Chondrocyte (in vitro differentiated cells): Measurements from ENCODE around the gene CACNG5. TPM values are rescaled to one million over a fixed set of nuclear protein-coding genes. Genes with fewer than 3 reads are reported as not detected.

Experiments used
- DNase-seq: peaks from one replicate; pipeline ENCODE4 v3.0.0; 2021; ENCODE audit warnings: mixed read lengths, low spot score
- H3K27ac Mint-ChIP-seq: one replicate; pipeline ENCODE4 v1.8.0; 2021; ENCODE audit warnings: mild to moderate bottlenecking, moderate library complexity, mixed read lengths; ENCODE audit not compliant: unreplicated experiment
- H3K27me3 Mint-ChIP-seq: 2 replicates; pipeline ENCODE4 v1.8.0; 2021; ENCODE audit warnings: low read depth, mixed read lengths
- H3K36me3 Mint-ChIP-seq: 2 replicates; pipeline ENCODE4 v1.8.0; 2021; ENCODE audit warnings: low read depth, mixed read lengths
- H3K4me1 Mint-ChIP-seq: 2 replicates; pipeline ENCODE4 v1.8.0; 2021; ENCODE audit warnings: low read depth, mild to moderate bottlenecking, mixed read lengths
- H3K4me3 Mint-ChIP-seq: one replicate; pipeline ENCODE4 v1.8.0; 2021; ENCODE audit warnings: mild to moderate bottlenecking, moderate library complexity, mixed read lengths; ENCODE audit not compliant: unreplicated experiment
- H3K9me3 Mint-ChIP-seq: 2 replicates; pipeline ENCODE4 v1.8.0; 2021; ENCODE audit warnings: low read depth, mixed read lengths
- total RNA-seq: library from RNA; stranded (reverse); gene quantifications from 3 replicates; pipeline ENCODE4 v1.2.1, GENCODE V29; 2021
- TF ChIP-seq, protein P1 (sequence below): fragments of 200-600 bp; sonication (generic); IDR thresholded peaks from 2 replicates; pipeline ENCODE4 v1.5.0; 2021; ENCODE audit warnings: antibody characterized with exemption, mild to moderate bottlenecking, moderate library complexity

The CACNG5 gene
- total RNA-seq, 1 donor from 2014 or later: not detected

DNA sequence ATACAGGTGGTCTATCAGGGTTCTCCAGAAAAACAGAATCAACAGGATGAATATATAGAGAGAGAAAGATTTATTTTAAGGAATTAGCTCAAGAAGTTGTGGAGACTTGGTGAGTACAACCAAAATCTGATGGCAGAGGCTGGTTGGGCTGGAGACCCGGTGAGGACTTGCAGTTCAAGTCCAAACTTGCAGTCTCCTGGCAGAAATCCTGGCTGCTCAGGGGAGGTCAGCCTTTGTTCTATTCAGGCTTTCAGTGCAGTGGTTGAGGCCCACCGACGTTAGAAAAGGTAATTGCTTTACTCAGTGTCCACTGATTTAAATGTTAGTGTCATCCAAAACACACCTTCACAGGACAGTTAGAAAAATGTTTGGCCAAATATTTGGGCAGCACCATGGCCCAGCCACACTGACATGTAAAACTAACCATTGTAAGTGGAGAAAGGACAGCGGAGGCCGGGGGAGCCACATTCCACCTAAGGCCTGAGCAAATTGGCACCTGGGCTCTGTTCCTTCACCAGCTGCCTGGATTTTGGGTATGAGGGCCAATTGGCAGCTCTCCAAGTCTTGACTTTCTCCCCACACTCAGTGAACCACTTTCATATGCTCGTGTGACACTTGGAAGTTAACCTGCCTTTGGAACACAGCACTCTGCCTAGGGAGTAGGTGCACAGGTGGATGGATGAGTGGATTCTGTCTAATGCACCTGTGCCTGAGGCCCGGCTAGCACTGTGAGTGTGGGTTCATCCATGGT, 54.7 kb downstream of the CACNG5 start:
- Mint-ChIP-seq H3K4me3 (no peak overlapping the region), H3K27me3 (peaks cover 9% of the 10 kb centered on the region), H3K27ac (no peak overlapping the region), H3K9me3 (no peaks in the 10 kb centered on the region), H3K4me1 (no peaks in the 10 kb centered on the region), H3K36me3 (no peaks in the 10 kb centered on the region)
- no peak for DNase-seq
- TF ChIP-seq, protein P1, sequence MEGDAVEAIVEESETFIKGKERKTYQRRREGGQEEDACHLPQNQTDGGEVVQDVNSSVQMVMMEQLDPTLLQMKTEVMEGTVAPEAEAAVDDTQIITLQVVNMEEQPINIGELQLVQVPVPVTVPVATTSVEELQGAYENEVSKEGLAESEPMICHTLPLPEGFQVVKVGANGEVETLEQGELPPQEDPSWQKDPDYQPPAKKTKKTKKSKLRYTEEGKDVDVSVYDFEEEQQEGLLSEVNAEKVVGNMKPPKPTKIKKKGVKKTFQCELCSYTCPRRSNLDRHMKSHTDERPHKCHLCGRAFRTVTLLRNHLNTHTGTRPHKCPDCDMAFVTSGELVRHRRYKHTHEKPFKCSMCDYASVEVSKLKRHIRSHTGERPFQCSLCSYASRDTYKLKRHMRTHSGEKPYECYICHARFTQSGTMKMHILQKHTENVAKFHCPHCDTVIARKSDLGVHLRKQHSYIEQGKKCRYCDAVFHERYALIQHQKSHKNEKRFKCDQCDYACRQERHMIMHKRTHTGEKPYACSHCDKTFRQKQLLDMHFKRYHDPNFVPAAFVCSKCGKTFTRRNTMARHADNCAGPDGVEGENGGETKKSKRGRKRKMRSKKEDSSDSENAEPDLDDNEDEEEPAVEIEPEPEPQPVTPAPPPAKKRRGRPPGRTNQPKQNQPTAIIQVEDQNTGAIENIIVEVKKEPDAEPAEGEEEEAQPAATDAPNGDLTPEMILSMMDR: no peak

DNA sequence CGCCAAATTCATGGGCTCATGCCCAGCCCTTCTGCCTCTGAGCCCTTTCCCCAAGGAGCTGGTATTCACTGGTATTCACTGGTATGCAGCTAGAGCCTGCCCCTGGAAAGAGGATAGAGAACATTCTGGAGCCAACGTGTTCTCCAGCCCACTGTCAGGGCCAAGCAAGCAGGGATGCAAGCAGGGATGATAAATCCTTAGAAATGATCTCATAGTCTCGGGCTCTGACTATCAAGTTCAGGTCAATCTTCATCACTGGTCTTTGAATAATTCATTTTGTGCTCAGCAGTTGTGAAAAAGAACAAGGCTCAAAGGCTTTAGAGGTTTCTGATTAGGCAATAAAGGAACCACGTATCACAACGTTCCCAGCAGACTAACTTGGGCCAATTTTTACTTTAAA, 57.3 kb downstream of the CACNG5 start:
- Mint-ChIP-seq H3K27me3 (peaks cover 7% of the 10 kb centered on the region), H3K36me3 (no peaks in the 10 kb centered on the region), H3K27ac (no peak overlapping the region), H3K9me3 (no peaks in the 10 kb centered on the region), H3K4me3 (no peak overlapping the region), H3K4me1 (no peaks in the 10 kb centered on the region)
- no peak for DNase-seq
- TF ChIP-seq, protein P1: no peak

DNA sequence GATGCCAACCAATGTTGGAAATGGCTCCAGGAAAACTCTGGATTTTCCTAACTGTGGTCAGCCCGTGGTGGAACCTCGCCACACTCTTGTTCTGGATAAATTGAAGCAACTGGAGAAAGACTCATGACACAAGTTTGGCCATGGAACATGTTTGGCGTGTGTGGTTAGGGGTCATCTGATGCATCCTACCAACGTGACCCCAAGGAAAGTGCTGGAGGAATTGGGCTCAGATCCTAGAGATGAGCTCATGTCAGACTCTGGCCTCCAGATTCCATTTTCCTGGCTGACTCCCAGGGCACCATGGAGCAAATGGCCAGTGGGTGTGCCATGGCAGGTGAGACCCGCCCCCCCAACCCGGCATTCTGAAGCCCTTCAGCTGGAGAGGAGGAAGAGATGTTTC, 58.5 kb downstream of the CACNG5 start:
- Mint-ChIP-seq H3K27ac (no peak overlapping the region), H3K4me1 (no peaks in the 10 kb centered on the region), H3K4me3 (no peak overlapping the region), H3K9me3 (no peaks in the 10 kb centered on the region), H3K36me3 (no peaks in the 10 kb centered on the region), H3K27me3 (peaks cover 7% of the 10 kb centered on the region)
- no peak for DNase-seq
- TF ChIP-seq, protein P1: no peak

DNA sequence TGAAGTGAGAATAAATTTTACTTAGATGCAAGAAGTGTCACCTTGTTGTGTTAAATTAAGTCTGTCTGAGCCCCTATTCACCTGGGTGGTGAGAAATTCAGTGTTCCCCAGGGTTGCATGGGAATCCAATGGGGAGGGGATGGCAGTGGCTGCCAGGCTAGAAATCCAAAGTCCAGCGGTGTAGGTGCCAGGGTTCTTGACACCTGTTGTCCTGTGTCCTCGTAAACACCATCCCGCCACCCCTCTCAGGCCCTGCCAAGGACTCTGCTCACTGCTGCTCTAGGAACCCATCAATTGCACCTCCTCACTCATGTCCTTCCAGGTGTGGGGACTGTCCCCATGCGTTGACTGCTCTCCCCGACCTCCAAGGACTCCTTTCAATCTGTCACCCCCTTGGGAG, 58.9 kb downstream of the CACNG5 start:
- Mint-ChIP-seq H3K4me3 (no peak overlapping the region), H3K4me1 (no peaks in the 10 kb centered on the region), H3K9me3 (no peaks in the 10 kb centered on the region), H3K36me3 (no peaks in the 10 kb centered on the region), H3K27ac (no peak overlapping the region), H3K27me3 (peaks cover 7% of the 10 kb centered on the region)
- DNase-seq: no peak
- TF ChIP-seq, protein P1: no peak

DNA sequence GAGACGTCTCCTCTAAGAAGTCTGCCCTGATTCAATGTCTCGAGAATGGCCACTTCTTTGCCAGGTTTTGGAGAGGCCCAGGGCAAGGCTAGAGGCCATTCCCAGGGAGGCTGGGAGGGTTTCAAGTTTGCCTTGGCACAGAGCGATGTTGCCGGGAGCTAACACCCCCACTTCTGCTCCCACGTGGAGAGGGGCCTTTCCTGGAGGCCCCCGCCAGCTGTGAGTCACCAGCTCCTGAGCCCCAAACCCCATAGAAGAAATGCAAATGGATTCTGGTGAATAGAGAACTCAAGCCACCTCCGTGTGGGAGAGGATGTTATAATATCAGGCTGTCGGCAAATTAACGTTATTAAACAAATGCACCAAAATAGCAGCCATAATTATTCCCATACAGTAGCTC, 62.2 kb downstream of the CACNG5 start:
- no peak overlapping the region for H3K4me3 Mint-ChIP-seq
- TF ChIP-seq, protein P1: no peak

More for the DNA sequence above, 62.2 kb downstream of the CACNG5 start:
- Mint-ChIP-seq H3K9me3 (no peaks in the 10 kb centered on the region), H3K27me3 (peaks cover 11% of the 10 kb centered on the region), H3K27ac (no peak overlapping the region), H3K36me3 (no peaks in the 10 kb centered on the region), H3K4me1 (no peaks in the 10 kb centered on the region)
- no peak for DNase-seq
